GM12878 (cell line): Measurements from ENCODE around the gene ANP32A.

ENCODE experiments used
- CTCF ChIP-seq, 3 experiments: IDR thresholded peaks in 2 of 3; conservative IDR thresholded peaks in 1 of 3; 2 replicates each; pipeline ENCODE4 v1.5.1; 2011; ENCODE audit warnings: low read depth in 3 of 3, low read length in 3 of 3, mild to moderate bottlenecking in 3 of 3, control low read depth in 2 of 3, moderate library complexity in 2 of 3, inconsistent platforms in 1 of 3, mixed read lengths in 1 of 3; ENCODE audit not compliant: control insufficient read depth in 2 of 3, insufficient read depth in 1 of 3; ENCODE audit errors: extremely low read depth in 1 of 3
- ELK1 ChIP-seq: IDR thresholded peaks from 2 replicates; pipeline ENCODE4 v1.6.1; 2012; ENCODE audit warnings: low read depth, low read length, improper control_type of control experiment
- EP300 ChIP-seq, 2 experiments: fragments of 150-350 bp in 1 of 2; IDR thresholded peaks; 2 replicates each; pipeline ENCODE4 v1.6.1; 2011 to 2012; ENCODE audit warnings: low read depth in 2 of 2, low read length in 2 of 2, borderline replicate concordance in 1 of 2, improper control_type of control experiment in 1 of 2, inconsistent platforms in 1 of 2; ENCODE audit not compliant: control insufficient read depth in 1 of 2
- TF ChIP-seq, protein P1 (sequence below): IDR thresholded peaks from 2 replicates; pipeline ENCODE4 v1.6.1; 2012; ENCODE audit warnings: mild to moderate bottlenecking, low read depth, low read length

DNA sequence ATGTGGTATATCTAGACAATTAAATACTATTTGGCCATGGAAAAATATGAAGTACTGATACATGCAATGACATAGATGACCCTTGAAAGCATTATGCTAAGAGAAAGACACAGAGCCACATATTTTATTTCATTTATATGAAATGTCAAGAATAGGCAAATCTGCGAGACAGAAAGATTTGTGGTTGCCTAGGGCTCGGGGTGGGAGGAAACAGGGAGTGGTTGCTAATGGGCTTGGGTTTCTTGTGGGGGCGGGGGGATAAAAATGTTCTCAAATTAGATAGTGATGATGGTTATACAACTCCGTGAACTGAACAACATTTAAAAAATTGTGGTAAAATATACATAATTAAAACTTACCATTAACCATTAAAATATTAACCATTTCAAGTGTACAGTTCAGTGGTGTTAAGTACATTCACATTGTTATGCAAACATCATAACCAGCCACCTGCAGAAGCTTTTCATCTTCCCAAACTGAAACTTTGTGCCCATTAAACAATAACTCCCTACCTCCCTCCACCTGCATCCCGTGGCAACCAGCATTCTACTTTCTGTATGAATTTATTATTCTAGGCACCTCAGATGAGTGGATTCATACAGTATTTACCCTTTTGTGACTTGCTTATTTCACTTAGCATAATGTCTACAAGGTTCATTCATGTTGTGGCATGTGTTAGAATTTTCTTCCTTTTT, 24.3 kb upstream of the ANP32A start:
- TF ChIP-seq EP300 (IDR thresholded peaks at IDR 0.05; ENCODE audit: borderline replicate concordance in 1 of 2, control insufficient read depth in 1 of 2, low read depth in 2 of 2, low read length in 2 of 2) (no peak), ELK1 (no peak), CTCF (IDR thresholded peaks at IDR 0.05 in 2 of 3, conservative IDR thresholded peaks at IDR 0.05 in 1 of 3; ENCODE audit: control insufficient read depth in 2 of 3, extremely low read depth in 1 of 3, insufficient read depth in 1 of 3, low read depth in 3 of 3, low read length in 3 of 3) (no peak)
- TF ChIP-seq, protein P1, sequence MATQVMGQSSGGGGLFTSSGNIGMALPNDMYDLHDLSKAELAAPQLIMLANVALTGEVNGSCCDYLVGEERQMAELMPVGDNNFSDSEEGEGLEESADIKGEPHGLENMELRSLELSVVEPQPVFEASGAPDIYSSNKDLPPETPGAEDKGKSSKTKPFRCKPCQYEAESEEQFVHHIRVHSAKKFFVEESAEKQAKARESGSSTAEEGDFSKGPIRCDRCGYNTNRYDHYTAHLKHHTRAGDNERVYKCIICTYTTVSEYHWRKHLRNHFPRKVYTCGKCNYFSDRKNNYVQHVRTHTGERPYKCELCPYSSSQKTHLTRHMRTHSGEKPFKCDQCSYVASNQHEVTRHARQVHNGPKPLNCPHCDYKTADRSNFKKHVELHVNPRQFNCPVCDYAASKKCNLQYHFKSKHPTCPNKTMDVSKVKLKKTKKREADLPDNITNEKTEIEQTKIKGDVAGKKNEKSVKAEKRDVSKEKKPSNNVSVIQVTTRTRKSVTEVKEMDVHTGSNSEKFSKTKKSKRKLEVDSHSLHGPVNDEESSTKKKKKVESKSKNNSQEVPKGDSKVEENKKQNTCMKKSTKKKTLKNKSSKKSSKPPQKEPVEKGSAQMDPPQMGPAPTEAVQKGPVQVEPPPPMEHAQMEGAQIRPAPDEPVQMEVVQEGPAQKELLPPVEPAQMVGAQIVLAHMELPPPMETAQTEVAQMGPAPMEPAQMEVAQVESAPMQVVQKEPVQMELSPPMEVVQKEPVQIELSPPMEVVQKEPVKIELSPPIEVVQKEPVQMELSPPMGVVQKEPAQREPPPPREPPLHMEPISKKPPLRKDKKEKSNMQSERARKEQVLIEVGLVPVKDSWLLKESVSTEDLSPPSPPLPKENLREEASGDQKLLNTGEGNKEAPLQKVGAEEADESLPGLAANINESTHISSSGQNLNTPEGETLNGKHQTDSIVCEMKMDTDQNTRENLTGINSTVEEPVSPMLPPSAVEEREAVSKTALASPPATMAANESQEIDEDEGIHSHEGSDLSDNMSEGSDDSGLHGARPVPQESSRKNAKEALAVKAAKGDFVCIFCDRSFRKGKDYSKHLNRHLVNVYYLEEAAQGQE = no peak
